Chondrocyte (in vitro differentiated cells): ENCODE measurements around the gene ICA1. TPM values are rescaled to one million over a fixed set of nuclear protein-coding genes. Genes with fewer than 3 reads are reported as not detected.

Experiments
- DNase-seq: peaks from one replicate; pipeline ENCODE4 v3.0.0; 2021; ENCODE audit warnings: mixed read lengths, low spot score
- H3K27ac Mint-ChIP-seq: one replicate; pipeline ENCODE4 v1.8.0; 2021; ENCODE audit warnings: mild to moderate bottlenecking, moderate library complexity, mixed read lengths; ENCODE audit not compliant: unreplicated experiment
- H3K27me3 Mint-ChIP-seq: 2 replicates; pipeline ENCODE4 v1.8.0; 2021; ENCODE audit warnings: low read depth, mixed read lengths
- H3K36me3 Mint-ChIP-seq: 2 replicates; pipeline ENCODE4 v1.8.0; 2021; ENCODE audit warnings: low read depth, mixed read lengths
- H3K4me1 Mint-ChIP-seq: 2 replicates; pipeline ENCODE4 v1.8.0; 2021; ENCODE audit warnings: low read depth, mild to moderate bottlenecking, mixed read lengths
- H3K4me3 Mint-ChIP-seq: one replicate; pipeline ENCODE4 v1.8.0; 2021; ENCODE audit warnings: mild to moderate bottlenecking, moderate library complexity, mixed read lengths; ENCODE audit not compliant: unreplicated experiment
- H3K9me3 Mint-ChIP-seq: 2 replicates; pipeline ENCODE4 v1.8.0; 2021; ENCODE audit warnings: low read depth, mixed read lengths
- CTCF ChIP-seq: fragments of 200-600 bp; sonication (generic); IDR thresholded peaks from 2 replicates; pipeline ENCODE4 v1.5.0; 2021; ENCODE audit warnings: antibody characterized with exemption, mild to moderate bottlenecking, moderate library complexity
- total RNA-seq: library from RNA; stranded (reverse); gene quantifications from 3 replicates; pipeline ENCODE4 v1.2.1, GENCODE V29; 2021

The ICA1 gene
- total RNA-seq, 1 donor from 2014 or later: 5.0 TPM

- no peaks in the 10 kb centered on the region for H3K27me3 Mint-ChIP-seq
- H3K4me3 Mint-ChIP-seq: no peak overlapping the region
- no peak overlapping the region for H3K27ac Mint-ChIP-seq
- no peak for DNase-seq
- no peaks in the 10 kb centered on the region for H3K9me3 Mint-ChIP-seq
- peaks cover 9% of the 10 kb centered on the region for H3K4me1 Mint-ChIP-seq
- no peak for TF ChIP-seq CTCF
- peaks cover 1% of the 10 kb centered on the region for H3K36me3 Mint-ChIP-seq
Observed at GRCh38 chr7:8157296-8157695, 104.7 kb downstream of the ICA1 start.

GRCh38 chr7:8155836-8156235, 106.1 kb downstream of the ICA1 start:
- Mint-ChIP-seq H3K27me3 (no peaks in the 10 kb centered on the region), H3K4me3 (no peak overlapping the region), H3K4me1 (peaks cover 8% of the 10 kb centered on the region), H3K9me3 (no peaks in the 10 kb centered on the region), H3K36me3 (peaks cover 1% of the 10 kb centered on the region), H3K27ac (no peak overlapping the region)
- no peak for DNase-seq
- no peak for TF ChIP-seq CTCF

- no peak for DNase-seq
- H3K27me3 Mint-ChIP-seq: no peaks in the 10 kb centered on the region
- H3K36me3 Mint-ChIP-seq: peaks cover 1% of the 10 kb centered on the region
- H3K27ac Mint-ChIP-seq: no peak overlapping the region
- H3K4me3 Mint-ChIP-seq: no peak overlapping the region
- no peak for TF ChIP-seq CTCF
- peaks cover 3% of the 10 kb centered on the region for H3K4me1 Mint-ChIP-seq
- no peaks in the 10 kb centered on the region for H3K9me3 Mint-ChIP-seq
Observed at GRCh38 chr7:8154272-8154671, 107.7 kb downstream of the ICA1 start.

GRCh38 chr7:8152489-8153192, 109.3 kb downstream of the ICA1 start:
- no peak for TF ChIP-seq CTCF
- no peaks in the 10 kb centered on the region for H3K27me3 Mint-ChIP-seq
- DNase-seq: no peak
- peaks cover 3% of the 10 kb centered on the region for H3K4me1 Mint-ChIP-seq
- no peak overlapping the region for H3K4me3 Mint-ChIP-seq
- H3K27ac Mint-ChIP-seq: no peak overlapping the region
- no peaks in the 10 kb centered on the region for H3K36me3 Mint-ChIP-seq
- no peaks in the 10 kb centered on the region for H3K9me3 Mint-ChIP-seq

- no peak for DNase-seq
- no peak for TF ChIP-seq CTCF
- no peak overlapping the region for H3K27ac Mint-ChIP-seq
- no peak overlapping the region for H3K4me3 Mint-ChIP-seq
- no peaks in the 10 kb centered on the region for H3K9me3 Mint-ChIP-seq
- peaks cover 3% of the 10 kb centered on the region for H3K36me3 Mint-ChIP-seq
- no peaks in the 10 kb centered on the region for H3K27me3 Mint-ChIP-seq
- H3K4me1 Mint-ChIP-seq: peaks cover 3% of the 10 kb centered on the region
Observed at GRCh38 chr7:8151161-8151725, 110.7 kb downstream of the ICA1 start.
